Endothelial cell of umbilical vein (primary cell): ENCODE data around the gene LSP1.

Experiments used
- CTCF ChIP-seq, 2 donors: IDR thresholded peaks; 1 replicate in 1 of 2; 2 replicates in 1 of 2; pipeline ENCODE4 v1.5.1; 2011; ENCODE audit warnings: low read length in 2 of 2, mild to moderate bottlenecking in 2 of 2, moderate library complexity in 2 of 2, control low read depth in 1 of 2, inconsistent platforms in 1 of 2, low read depth in 1 of 2; ENCODE audit not compliant: insufficient read depth in 1 of 2; ENCODE audit errors: extremely low read depth in 1 of 2
- EZH2 ChIP-seq: IDR thresholded peaks from 2 replicates; pipeline ENCODE4 v1.6.1; 2012; ENCODE audit warnings: borderline replicate concordance, low read depth, mild to moderate bottlenecking, moderate library complexity, low read length, inconsistent platforms; ENCODE audit not compliant: severe bottlenecking
- FOS ChIP-seq: IDR thresholded peaks from 2 replicates; pipeline ENCODE4 v1.6.1; 2011; ENCODE audit warnings: mild to moderate bottlenecking, low read length, moderate library complexity, borderline replicate concordance; ENCODE audit not compliant: insufficient read depth
- GATA2 ChIP-seq: IDR thresholded peaks from 2 replicates; pipeline ENCODE4 v1.7.0; 2011; ENCODE audit warnings: low read depth, mild to moderate bottlenecking, moderate library complexity, mixed read lengths, low read length; ENCODE audit not compliant: insufficient read length, insufficient read depth
- JUN ChIP-seq: IDR thresholded peaks from 2 replicates; pipeline ENCODE4 v1.6.1; 2011; ENCODE audit warnings: borderline replicate concordance, low read depth; ENCODE audit not compliant: insufficient read length, insufficient read depth
- MAX ChIP-seq: IDR thresholded peaks from 2 replicates; pipeline ENCODE4 v1.6.1; 2011; ENCODE audit not compliant: insufficient read depth, insufficient read length
- POLR2A ChIP-seq: IDR thresholded peaks from 2 replicates; pipeline ENCODE4 v1.6.1; 2012; ENCODE audit warnings: low read depth, mild to moderate bottlenecking, control low read depth, low read length
- POLR2AphosphoS5 ChIP-seq: IDR thresholded peaks from 2 replicates; pipeline ENCODE4 v1.6.1; 2012; ENCODE audit warnings: low read depth, mild to moderate bottlenecking, control low read depth, low read length, moderate library complexity; ENCODE audit not compliant: insufficient read depth

- no peak for TF ChIP-seq CTCF (IDR thresholded peaks at IDR 0.05; ENCODE audit: extremely low read depth in 1 of 2, insufficient read depth in 1 of 2, low read depth in 1 of 2, low read length in 2 of 2)
- TF ChIP-seq JUN: no peak
- TF ChIP-seq POLR2A: no peak
- no peak for TF ChIP-seq EZH2
- TF ChIP-seq POLR2AphosphoS5: no peak
- TF ChIP-seq GATA2: no peak
- TF ChIP-seq FOS: no peak
- TF ChIP-seq MAX: no peak
Observed at GRCh38 chr11:1875093-1875850, 22.4 kb downstream of the LSP1 start.
